GM03348 (cell line): ENCODE results near the gene HK3.

Source experiments
- DNase-seq: peaks from one replicate; pipeline ENCODE4 v3.0.0; 2012; ENCODE audit warnings: low spot score

The HK3 gene

DNA sequence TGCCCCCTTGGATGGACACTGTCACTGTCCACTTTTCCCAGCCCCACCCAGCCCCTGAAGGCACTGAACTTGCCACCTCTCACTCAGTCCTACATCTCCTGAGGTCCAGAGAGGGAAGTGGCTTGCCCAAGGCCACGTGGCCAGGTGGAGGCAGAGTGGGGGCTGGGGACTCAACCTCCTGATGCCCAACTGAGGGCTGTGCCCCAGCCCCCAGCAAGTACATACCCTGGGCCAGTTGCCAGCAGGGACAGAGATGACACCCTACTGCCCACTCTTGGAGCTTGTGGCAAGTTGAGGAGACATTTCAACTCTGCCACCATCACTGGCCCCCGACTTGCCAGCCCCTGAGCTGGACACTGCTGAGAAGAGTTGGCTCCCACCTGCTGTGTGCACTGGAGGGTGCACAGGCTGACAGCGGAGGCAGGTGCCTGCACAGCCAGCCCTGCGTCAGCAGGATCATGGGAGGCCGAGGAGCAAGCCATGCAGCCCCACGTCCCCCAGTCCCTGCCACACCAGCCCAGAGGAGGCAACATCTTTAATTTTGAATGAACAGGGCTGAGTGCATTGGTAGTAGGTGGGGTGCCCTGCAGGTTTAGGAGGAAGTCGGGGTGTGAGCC is 49.4 kb downstream of the HK3 start:
- DNase-seq, result no peak

DNA sequence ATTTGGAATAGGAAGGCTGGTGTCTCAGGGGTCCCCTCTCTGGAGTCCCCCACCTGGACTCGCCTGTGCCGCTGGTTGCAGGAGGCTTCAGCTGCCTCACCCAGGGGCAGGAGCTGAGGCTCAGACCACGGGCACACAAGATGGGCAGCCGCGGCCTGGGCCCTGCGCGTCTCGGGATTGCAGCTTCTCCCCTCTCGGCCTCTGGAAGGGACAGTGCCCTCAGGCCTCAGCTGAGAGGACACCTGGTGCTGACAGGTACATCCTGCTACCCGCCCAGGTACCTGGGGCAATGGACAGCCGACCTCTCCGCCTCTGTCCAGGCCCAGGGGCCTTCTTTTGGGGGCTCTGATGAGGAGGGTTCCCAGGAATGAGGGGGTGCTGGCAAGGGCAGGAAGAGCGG is 50.5 kb downstream of the HK3 start:
- no peak for DNase-seq

DNA sequence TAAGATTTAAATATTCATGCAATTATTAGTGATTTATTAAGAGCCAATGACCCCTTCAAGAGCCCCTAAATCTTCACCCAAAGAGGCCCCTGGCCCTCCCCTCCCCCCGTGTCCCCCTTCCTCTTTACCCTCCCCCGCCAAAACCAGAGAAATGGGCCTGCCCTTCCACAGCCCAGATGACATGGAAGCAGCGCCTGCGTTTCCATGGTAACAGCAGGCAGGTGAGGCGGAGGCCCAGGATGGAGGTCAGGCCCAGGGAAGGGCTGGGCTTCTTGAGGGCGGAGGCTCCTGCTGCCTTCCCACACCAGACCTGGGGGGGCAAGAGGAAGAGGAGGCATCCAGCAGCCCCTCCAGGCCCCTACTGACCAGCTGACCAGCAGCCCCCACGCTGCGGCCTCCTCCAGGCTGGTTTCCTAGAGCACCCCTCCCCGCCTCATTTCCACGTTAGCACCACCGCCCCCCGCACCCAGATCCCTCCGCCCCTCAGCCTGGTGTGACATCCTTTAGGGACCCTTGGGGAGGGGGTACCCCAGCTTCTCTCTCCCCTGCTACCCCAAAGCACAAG is 51.3 kb downstream of the HK3 start:
- no peak for DNase-seq

DNA sequence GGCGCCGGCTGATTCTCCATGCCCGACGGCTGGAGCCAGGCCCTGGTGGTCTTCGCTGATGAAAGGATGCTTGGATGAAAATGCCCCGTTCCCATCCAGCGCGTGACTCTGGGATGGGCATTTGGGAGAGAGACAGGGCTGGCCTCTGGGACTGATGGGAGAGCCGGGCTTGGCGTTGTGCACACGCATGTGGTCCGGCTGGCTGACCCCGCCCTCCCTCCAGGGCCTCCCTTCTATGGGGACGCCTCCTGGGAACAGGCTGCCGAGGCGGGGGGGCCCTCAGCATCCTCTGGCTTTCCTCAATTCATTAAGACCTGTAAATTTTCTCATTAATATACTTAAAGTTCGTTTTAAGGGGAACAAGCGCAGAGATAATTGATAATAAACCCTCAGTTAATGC is 52.0 kb downstream of the HK3 start:
- no peak for DNase-seq

DNA sequence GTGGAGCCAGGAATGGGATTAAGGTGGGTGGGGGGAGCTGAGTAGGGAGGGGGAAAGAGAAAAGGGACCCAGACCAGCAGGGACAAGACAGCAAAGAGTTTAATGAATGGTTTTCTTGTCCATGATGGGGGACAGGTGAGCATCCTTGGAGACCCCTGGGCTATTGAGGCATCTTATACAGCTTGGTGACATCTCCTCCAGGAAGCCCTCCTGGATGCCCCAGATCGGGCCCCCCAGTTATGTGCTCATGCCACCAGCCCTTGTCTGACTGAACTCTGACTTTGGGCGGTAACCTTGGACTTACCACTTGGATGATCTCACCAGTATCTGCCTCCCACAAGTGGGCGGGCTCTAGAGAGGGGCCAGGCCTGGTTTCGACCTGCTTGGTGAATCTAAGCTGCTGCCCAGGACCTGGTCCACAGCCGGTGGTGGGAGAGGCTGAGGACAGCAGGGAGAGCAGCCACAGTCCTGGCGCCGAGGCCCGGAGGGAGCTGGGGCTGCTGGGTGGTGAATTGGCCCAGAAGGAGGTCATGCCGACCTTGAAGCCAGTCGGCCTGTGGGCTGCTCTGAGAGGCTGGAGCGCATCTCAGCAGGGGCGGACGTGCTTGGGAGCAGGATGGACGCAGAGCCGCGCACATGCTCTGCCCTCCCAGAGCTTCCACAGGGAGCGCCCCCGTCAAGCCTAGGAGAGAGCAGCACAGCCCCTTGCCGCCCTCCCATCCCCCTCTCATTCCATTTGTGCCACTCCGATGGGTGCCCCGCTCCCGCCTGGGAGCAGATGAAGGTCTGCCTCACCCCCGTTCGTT is 52.6 kb downstream of the HK3 start:
- no peak for DNase-seq

DNA sequence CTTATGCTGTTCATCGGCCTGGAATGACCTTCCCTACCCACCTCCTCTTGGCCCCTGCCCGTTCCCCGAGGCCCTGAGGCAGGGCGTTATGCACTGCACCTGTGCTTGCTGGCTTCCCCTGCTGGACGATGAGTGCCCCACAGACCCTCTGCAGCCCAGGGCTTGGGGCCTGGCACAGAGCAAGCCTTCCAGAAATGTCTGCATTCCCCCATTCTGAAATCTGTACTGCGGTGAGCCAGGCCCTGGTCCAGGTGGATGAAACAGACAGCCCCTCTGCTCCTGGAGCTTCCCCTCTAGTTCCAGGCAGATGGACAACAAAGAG is 53.8 kb downstream of the HK3 start:
- no peak for DNase-seq

DNA sequence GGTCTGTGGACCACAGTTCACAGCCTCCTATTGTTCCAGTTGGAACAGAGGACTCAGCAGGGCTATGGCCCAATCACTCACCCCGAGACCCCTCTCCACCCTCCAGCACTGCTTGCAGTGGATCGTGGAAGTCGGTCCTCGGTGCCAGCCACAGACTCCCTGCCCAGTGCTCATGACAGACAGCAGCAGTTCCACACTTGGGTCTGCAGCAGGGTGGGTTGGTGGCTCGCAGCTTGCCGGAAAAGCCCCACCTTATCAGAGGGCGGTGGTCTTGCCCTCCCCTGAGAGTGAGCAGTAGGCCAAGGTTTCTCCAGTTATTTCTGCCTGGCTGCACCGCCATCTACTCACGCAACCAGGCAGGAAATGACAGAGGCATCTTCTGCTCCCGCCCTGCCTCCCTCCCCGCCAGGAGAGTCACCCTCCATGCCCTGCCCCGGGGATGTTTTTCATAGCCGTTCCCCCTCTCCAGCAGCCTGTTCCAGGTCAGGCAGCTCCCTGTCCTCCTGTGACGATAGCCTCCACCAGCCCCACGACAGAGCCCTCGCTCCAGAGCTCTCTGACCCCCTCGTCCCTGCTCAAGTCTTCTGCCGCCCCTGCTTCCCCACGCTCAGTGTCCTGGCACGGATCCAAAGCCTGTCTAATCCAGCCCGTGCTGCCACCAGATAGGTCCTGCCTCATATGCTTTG is 54.3 kb downstream of the HK3 start:
- DNase-seq, result peak; percentile 69

DNA sequence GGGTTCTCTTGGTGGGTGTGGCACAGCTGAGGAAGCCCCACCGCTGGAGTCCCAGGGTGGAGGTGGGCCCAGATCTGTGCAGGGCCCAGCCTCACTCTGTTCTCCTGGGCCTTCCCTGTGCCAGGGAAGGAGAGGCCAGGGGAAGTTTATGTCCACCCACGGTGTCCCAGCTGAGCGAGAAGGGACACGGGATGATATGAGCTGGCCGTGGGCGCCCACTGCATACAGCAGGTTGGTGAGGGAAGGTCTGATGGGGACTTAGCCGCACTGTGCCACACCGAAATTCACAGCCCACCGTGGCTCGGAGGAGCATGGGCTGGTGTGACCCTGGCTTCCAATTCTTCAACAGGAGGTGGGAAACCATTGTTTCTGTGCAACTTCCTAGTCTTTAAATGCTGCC is 54.9 kb downstream of the HK3 start:
- DNase-seq, result no peak

DNA sequence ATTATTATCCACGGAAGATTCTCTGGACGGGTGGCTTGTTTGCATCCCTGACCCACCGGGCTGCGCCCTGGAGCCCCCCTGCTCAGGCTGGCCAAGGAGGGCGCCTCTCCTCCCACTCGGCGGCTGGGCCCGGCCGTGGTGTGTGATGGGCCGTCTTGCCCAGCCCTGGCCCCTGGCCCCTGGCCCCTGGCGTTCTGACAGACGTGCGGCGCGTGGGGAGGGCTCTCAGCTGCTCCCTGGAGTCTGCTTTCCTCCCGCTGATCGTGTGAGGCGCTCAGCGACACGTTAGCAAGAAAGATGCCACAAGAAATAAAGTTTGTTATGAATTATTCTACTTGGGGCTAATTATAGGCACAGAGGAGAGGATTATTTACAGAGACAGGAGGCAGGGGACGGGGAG is 55.5 kb downstream of the HK3 start:
- no peak for DNase-seq

DNA sequence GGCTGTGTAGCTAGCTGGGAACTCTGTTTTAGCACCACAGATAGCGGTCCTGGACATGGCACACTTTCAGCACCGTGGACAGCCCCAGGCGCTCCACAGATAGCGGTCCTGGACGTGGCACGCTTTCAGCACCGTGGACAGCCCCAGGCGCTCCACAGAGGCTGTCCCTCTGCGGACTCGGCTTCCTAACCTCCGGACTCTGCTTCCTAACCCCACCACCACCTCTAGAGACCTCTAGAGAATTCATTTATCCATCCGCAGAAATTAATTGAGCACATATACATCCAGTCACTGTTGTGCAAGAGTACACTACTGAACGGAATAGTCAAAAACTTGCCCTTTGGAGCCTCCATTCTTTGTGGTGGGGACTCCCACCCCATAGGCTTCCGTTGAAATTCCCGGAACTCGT is 61.4 kb downstream of the HK3 start:
- DNase-seq, result peak; percentile 89

DNA sequence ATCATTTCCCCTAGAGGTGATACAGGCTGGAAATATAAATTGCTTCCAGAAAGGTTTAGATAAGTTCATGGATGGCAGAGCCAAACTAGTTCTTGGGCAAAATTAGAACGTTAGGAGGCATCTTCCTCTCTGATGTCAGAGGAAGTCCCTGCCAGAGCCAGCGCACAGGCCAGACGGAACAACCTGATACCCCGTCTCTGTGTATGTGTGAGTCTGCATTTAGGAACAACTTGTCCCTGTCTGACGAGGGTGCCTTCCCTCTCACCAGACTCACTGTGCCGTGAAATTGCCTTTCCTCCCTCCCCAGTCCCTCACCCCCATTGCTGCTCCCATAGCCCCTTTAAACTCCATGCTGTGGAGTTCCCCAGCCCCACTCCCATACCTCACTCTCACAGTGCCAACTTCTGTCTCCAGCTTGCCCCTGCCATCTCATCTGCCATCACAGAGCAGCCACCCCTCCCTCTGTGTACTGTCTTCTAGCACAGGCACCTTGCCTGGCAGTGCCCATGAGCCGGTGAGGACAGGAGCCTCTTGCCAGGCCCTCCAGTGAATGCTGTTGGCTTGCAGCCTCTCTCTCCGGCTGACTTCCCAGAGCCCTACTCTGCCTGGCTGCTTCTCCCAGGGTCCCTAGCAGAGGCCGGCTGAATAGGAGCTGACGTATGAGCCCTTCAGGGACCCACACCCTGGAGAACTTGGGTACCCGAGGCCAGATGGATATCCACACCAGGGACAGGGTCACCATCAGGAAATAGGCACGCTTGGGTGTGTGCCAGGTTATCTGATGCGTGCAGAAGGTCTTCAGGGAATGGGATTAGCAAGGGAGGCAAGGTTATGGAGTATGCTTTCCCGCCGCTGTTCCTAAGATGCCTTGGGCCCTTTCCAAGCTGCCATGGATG is 62.1 kb downstream of the HK3 start:
- no peak for DNase-seq

DNA sequence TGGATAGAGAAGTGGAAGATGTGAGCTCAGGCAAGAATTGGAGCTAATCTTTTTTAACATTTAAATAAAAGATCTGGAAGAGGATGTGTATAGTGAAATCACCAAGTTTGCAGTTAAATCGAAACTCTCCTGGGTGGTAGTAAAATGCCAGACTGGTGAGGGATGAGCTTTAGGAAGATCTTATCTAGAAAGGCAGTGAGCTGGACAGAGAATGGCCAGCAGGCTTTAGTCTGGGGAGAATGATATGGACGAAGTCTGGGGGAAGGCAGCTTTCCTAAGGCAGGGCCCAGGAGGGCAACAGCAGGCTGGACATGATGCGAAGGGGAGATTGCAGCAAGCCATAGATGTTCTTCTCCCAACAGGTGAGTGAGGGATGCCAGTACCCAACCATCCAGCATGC is 63.2 kb downstream of the HK3 start:
- no peak for DNase-seq

DNA sequence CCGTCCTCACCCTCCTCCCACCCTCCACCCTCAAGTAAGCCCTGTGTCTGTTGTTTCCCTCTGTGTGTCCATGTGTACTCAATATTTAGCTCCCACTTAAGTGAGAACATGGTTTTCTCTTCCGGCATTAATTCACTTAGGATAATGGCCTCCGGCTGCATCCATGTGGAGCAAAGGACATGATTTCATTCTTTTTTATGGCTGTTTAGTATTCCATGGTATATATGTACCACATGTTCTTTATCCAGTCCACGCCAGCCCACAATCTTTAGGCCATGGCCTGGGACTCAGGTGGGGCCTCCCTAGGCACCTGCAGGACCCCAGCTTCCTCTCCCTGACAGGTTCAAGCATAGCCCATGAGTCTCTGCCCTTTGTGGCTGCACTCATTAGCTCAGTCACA is 65.9 kb downstream of the HK3 start:
- DNase-seq, result no peak

DNA sequence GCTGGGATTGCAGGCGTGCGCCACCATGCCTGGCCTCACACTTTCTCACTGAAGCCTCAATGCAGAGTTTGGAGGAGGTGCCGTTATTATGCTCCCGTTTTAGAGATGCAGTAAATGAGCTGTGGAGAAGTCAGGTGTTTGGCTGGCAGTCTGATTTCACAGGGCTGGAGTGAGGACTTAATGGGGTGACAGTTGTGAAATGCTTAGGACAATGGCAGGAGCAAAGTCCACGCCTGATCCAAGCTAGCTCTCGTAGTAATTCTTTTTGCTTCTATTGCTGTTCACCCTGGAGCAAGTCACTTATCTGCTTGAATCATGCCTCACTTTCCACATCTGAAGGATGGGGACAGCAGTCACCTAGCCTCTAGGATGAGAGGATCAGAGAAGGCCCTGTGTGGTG is 67.0 kb downstream of the HK3 start:
- no peak for DNase-seq

DNA sequence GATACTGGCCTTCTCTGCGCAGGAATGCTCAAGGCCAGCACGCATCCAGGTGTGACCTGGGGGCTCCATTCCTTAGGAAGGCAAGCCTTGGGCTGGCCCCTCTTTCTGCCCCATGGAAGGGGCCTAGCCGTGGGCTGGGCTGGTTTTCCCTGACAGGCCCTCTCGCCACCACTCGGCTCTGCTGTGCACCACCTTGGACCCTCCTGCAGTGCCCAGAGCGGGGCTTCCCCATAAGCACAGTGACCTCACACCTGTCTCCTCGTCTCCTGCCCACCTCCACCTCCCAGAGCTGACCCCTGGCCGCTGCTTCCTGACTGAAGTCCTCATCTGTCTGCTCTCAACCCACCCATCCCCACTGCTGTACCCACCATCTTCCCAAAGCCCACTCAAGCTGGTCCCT is 67.7 kb downstream of the HK3 start:
- no peak for DNase-seq

DNA sequence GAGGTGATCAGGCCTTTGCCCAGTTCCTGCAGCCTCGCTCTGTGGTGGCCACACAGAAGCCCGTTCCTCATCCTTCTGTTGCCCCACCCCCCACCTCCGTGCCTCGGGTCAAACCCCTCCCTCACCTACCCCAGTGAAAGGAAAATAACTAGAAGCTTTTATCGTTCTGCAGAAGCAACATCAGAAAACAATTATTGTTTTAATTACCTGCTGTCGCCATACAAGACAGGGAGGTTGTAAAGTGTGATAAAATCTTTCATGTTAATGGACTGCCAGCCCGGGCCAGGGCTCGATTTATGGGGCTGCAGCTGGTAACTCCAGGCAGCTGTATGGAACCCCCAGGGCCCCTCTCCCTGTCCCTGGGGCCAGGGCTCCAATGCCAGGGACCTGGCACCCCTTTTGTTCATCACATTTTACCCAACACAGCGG is 68.1 kb downstream of the HK3 start:
- no peak for DNase-seq
